ENCODE data around the gene PARVA. TPM values are rescaled to one million over a fixed set of nuclear protein-coding genes. Genes with fewer than 3 reads are reported as not detected.

PARVA gene
- total RNA-seq, 1 experiment from 2014 or later: 18.1 TPM

GRCh38 chr11:12529041-12529440 is 151.7 kb downstream of the PARVA start:
- Mint-ChIP-seq H3K4me1 (no peaks in the 10 kb centered on the region), H3K36me3 (ENCODE audit: insufficient read depth in 1 of 3, low read depth in 3 of 3) (no peaks in the 10 kb centered on the region; a peak in 2 of 7 replicates)
- no peak for TF ChIP-seq CTCF (conservative IDR thresholded peaks at IDR 0.05)

More at GRCh38 chr11:12529041-12529440, 151.7 kb downstream of the PARVA start:
- Histone ChIP-seq H3K23me2 (ENCODE audit: insufficient read length, low read depth, low read length, poor library complexity, severe bottlenecking) (no peaks in the 10 kb centered on the region), H3K9me3 (ENCODE audit: control insufficient read depth, low read depth, low read length) (no peaks in the 10 kb centered on the region), H2AK5ac (ENCODE audit: insufficient read length, low read length) (no peak overlapping the region), H4K91ac (ENCODE audit: insufficient read length, low read depth, low read length) (no peak overlapping the region), H4K20me1 (ENCODE audit: control insufficient read depth, insufficient read depth, insufficient read length) (no peaks in the 10 kb centered on the region), H3K9ac (ENCODE audit: extremely low read depth, insufficient read length, low read length) (no peak overlapping the region), H3K27ac (ENCODE audit: insufficient read length, low read depth, low read length) (no peak overlapping the region), H2BK15ac (ENCODE audit: low read depth, low read length) (no peak overlapping the region), H3K18ac (ENCODE audit: insufficient read length, low read depth, low read length) (no peak overlapping the region), H3K79me1 (ENCODE audit: insufficient read depth, low read depth, low read length, poor library complexity, severe bottlenecking) (no peaks in the 10 kb centered on the region), H4K8ac (replicated peaks; ENCODE audit: insufficient read length, low read depth, low read length) (no peak overlapping the region), H2BK120ac (ENCODE audit: low read depth, low read length, poor library complexity, severe bottlenecking) (no peak overlapping the region), H3K14ac (ENCODE audit: insufficient read depth, low read length) (no peak overlapping the region), H2BK20ac (ENCODE audit: low read depth, low read length, poor library complexity, severe bottlenecking) (no peak overlapping the region), H2BK5ac (ENCODE audit: insufficient read length, low read length) (no peak overlapping the region), H3K56ac (ENCODE audit: insufficient read length, low read depth, low read length) (no peak overlapping the region), H3T11ph (ENCODE audit: low read length) (no peak overlapping the region), H3K4me1 (ENCODE audit: insufficient read depth, low read length) (no peaks in the 10 kb centered on the region), H4K5ac (ENCODE audit: insufficient read length, low read depth, low read length) (no peak overlapping the region), H3K4me2 (ENCODE audit: insufficient read depth, insufficient read length, low read length) (no peak overlapping the region), H3K23ac (ENCODE audit: insufficient read length, low read depth, low read length) (no peak overlapping the region), H3K4ac (ENCODE audit: low read depth, low read length) (no peak overlapping the region), H3K79me2 (ENCODE audit: insufficient read depth, low read length) (no peaks in the 10 kb centered on the region), H2AFZ (ENCODE audit: low read length) (no peak overlapping the region), H2BK12ac (ENCODE audit: insufficient read length, low read depth, low read length) (no peak overlapping the region), H3K27me3 (ENCODE audit: insufficient read depth, low read length) (no peaks in the 10 kb centered on the region)
- Mint-ChIP-seq H3K4me3 (no peak overlapping the region), H3K27me3 (ENCODE audit: low read depth) (no peaks in the 10 kb centered on the region; the same call in 1 of the 2 replicates), H3K27ac (no peak overlapping the region), H3K9me3 (no peaks in the 10 kb centered on the region)
- WGBS (ENCODE audit: extremely low coverage, insufficient read length, low lambda C conversion rate): no CpG with 5 or more reads among the region's 5 CpGs
- DNase-seq: no peak
